GM18517 (cell line): Measurements from ENCODE around the gene KIF20A.
"Not testable (repeated sequence)": the region's sequence is repeated elsewhere in the genome, so short reads cannot be mapped to it uniquely, and the experiment has no call there.

Experiments
- ATAC-seq: cut with Tn5 transposase; IDR thresholded peaks from one replicate; pipeline ENCODE4 v1.9.1; 2021; ENCODE audit warnings: mild to moderate bottlenecking, moderate library complexity; ENCODE audit not compliant: unreplicated experiment

The KIF20A gene

GRCh38 chr5:138178516-138179276, at the start of gene KIF20A, which contains the start of gene BRD8:
Gene KIF20A, plus strand, starts transcription at chr5:138179112. Its CDS starts 569 bp downstream, at chr5:138179681.
Gene BRD8, minus strand, starts transcription at chr5:138178630. Its CDS starts 16 bp downstream, at chr5:138178614.
- peak; percentile 84 for ATAC-seq

- no peak for ATAC-seq
Measured at GRCh38 chr5:138129347-138129746, 49.6 kb upstream of the KIF20A start.

- ATAC-seq: no peak
Measured at GRCh38 chr5:138132543-138132942, 46.4 kb upstream of the KIF20A start.

GRCh38 chr5:138138949-138139780, 39.7 kb upstream of the KIF20A start, which contains the start of gene NME5:
Gene NME5, minus strand, starts transcription at chr5:138139428. Its CDS starts 648 bp downstream, at chr5:138138780.
- no peak for ATAC-seq

- ATAC-seq: no peak
Measured at GRCh38 chr5:138139781-138140090, 39.2 kb upstream of the KIF20A start.

- ATAC-seq: no peak
Measured at GRCh38 chr5:138140268-138140667, 38.6 kb upstream of the KIF20A start.

- no peak for ATAC-seq
Measured at GRCh38 chr5:138141734-138142133, 37.2 kb upstream of the KIF20A start.

- ATAC-seq: not testable (repeated sequence)
Measured at GRCh38 chr5:138143578-138143977, 35.3 kb upstream of the KIF20A start.

- ATAC-seq: no peak
Measured at GRCh38 chr5:138148811-138149210, 30.1 kb upstream of the KIF20A start.

GRCh38 chr5:138149530-138149929, 29.4 kb upstream of the KIF20A start:
- ATAC-seq: no peak

- ATAC-seq: not testable (repeated sequence)
Measured at GRCh38 chr5:138155977-138156376, 22.9 kb upstream of the KIF20A start.

GRCh38 chr5:138157626-138158025, 21.3 kb upstream of the KIF20A start:
- no peak for ATAC-seq

- no peak for ATAC-seq
Measured at GRCh38 chr5:138159666-138160065, 19.2 kb upstream of the KIF20A start.

- no peak for ATAC-seq
Measured at GRCh38 chr5:138160706-138161105, 18.2 kb upstream of the KIF20A start.

GRCh38 chr5:138163721-138164120, 15.2 kb upstream of the KIF20A start:
- ATAC-seq: no peak

GRCh38 chr5:138169124-138169523, 9.8 kb upstream of the KIF20A start:
- ATAC-seq: no peak

GRCh38 chr5:138170299-138170698, 8.6 kb upstream of the KIF20A start:
- no peak for ATAC-seq

- ATAC-seq: no peak
Measured at GRCh38 chr5:138177941-138178515, 884 bp upstream of the KIF20A start.

GRCh38 chr5:138179277-138179857, 455 bp downstream of the KIF20A start:
- no peak for ATAC-seq

- ATAC-seq: no peak
Measured at GRCh38 chr5:138180183-138180782, 1.4 kb downstream of the KIF20A start.

GRCh38 chr5:138180841-138181240, 1.9 kb downstream of the KIF20A start:
- ATAC-seq: no peak
